ENCODE data around the gene PLD1.

The PLD1 gene

DNA sequence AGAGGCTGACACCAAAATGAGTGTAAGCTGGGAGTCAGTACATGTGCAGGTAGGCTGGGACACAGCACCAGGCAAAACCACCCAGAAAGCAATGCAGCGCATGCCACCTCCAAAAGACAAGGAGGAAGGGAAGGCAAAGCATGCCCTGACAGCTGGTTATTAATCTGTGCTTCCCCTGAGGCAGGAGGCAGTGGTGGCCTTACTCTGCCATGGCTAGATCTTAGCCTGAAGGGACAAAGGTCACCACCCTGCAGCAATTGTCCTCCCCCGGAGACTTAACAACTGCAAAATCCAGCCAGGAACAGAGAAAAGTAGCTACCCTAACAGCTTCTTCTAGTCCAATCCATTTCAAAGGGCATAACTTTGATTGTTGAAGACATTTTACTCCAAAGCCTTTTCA is 73.7 kb downstream of the PLD1 start:
- TF ChIP-seq, protein P1, sequence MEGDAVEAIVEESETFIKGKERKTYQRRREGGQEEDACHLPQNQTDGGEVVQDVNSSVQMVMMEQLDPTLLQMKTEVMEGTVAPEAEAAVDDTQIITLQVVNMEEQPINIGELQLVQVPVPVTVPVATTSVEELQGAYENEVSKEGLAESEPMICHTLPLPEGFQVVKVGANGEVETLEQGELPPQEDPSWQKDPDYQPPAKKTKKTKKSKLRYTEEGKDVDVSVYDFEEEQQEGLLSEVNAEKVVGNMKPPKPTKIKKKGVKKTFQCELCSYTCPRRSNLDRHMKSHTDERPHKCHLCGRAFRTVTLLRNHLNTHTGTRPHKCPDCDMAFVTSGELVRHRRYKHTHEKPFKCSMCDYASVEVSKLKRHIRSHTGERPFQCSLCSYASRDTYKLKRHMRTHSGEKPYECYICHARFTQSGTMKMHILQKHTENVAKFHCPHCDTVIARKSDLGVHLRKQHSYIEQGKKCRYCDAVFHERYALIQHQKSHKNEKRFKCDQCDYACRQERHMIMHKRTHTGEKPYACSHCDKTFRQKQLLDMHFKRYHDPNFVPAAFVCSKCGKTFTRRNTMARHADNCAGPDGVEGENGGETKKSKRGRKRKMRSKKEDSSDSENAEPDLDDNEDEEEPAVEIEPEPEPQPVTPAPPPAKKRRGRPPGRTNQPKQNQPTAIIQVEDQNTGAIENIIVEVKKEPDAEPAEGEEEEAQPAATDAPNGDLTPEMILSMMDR (IDR thresholded peaks at IDR 0.05): no peak
- Histone ChIP-seq H3K27ac (no peak overlapping the region), H3K4me3 (no peak overlapping the region)
- no peak for DNase-seq (ENCODE audit: low spot score)

DNA sequence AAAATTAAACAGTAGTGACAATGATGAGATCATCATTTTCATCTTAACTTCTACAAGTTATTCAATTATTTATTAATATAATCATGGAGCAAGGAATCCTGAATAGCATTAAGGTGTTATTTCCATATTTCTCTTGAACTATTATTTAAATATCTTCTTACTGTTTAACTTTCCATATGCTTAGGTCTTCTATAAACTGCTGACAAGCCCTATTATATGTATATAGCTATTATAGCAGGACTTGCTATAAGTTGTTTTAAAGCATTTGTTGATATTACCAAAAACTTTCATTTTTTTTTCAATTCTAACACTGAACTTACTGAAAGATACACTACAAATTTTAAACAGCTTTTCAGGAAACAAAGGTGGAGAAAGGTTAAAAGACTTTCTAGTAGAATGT is 76.7 kb downstream of the PLD1 start:
- TF ChIP-seq, protein P1 (IDR thresholded peaks at IDR 0.05): no peak
- Histone ChIP-seq H3K27ac (no peak overlapping the region), H3K4me3 (no peak overlapping the region)
- no peak for DNase-seq (ENCODE audit: low spot score)

DNA sequence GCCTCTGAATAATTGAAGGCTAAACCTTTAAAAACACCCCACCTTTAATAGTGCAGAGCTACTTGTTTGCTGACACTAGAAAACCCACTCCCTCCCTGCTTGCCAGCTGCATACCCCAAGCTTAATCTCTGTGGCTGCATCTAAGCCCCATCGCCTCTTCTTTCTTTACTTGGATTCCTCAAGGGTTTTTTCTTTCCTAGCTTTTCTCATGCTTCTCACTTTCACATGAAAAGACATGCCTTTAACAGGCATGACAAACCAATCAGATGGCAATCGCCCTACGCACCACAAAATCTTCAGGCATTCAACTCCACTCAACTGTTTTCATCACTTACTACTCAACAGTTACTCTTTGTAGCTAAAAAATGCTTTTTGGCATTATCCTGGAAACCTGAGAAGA is 77.5 kb downstream of the PLD1 start:
- no peak for DNase-seq (ENCODE audit: low spot score)
- Histone ChIP-seq H3K27ac (no peak overlapping the region), H3K4me3 (no peak overlapping the region)
- TF ChIP-seq, protein P1 (IDR thresholded peaks at IDR 0.05): no peak

DNA sequence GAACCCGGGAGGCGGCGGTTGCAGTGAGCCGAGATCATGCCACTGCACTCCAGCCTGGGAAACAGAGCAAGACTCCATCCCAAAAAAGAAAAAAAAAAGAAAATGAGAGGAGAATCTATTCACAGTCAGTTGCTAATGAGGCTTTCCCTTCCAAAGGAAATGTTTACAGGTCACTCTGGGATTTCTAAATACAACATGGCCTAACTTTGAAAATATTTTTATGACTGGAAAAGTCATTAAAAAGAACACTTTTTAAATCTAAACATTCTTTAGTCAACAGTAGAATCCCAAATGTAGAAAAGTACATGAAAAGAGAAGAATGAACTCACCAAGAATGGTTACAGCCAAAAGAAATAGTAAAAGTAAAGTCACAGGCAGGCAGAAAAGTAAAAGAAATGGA is 78.6 kb downstream of the PLD1 start:
- Histone ChIP-seq H3K27ac (no peak overlapping the region), H3K4me3 (no peak overlapping the region)
- TF ChIP-seq, protein P1 (IDR thresholded peaks at IDR 0.05): no peak
- DNase-seq (ENCODE audit: low spot score): no peak

DNA sequence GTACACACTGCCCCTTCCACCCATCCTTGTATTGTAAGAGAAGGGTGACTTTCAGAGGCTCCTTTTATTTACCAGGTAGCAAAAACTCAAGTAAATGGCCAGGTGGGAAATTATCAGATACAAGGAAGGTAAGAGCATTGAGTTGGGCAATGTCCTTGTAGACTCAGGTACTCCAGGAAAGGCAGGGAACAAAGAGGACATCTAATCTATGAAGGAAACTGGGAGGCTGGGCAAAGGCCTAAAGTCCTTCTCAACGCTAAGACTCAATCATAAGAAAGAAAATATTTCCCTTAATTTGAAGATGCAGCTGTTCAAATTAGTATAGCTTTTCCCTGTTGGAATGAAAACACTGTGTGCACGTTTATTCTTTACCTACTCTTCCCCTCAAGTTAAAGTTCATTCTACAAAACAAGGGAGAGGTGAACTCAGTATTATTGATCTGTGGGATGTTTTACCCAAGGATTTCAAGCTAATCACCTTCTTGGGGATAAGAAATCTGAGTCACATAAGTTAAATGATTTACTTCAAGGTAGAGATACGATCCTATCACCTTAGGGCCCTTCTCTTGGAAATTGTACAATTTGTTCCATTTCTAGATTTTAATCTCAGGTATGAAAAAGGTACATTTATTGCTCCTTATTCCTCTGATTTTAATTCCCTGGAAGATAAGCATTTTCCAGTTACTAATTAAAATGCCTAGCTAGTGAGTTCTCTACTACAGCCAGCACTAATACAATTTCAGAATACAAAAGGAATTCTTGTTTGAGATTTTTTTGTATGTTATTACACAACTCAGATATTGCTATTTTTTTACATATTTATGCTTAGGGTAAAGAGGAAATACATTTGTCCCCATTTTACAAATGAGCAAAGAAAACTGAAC is 80.6 kb downstream of the PLD1 start:
- DNase-seq (ENCODE audit: low spot score): no peak
- no peak overlapping the region for H3K4me3 ChIP-seq
- H3K27ac ChIP-seq: no peak overlapping the region
- TF ChIP-seq, protein P1 (IDR thresholded peaks at IDR 0.05): no peak

DNA sequence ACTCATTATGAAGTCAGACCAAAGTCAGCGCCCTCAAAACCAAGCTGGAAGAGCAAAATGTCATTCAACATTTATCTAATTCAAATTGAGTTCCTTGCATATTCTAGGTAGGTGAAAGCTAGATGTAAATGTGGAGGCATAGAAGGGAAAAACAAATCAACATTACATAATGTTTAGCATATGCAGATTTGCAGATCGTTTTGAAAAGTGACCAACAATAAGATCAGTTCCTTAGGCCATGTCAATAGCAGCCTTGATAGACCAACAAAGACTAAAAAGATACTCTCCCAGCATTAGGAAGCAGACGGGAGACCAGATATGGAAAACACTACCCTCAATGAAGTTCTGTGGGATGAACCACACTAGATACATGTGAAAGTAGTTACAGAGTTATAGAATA is 83.0 kb downstream of the PLD1 start:
- TF ChIP-seq, protein P1 (IDR thresholded peaks at IDR 0.05): no peak
- H3K27ac ChIP-seq: no peak overlapping the region
- no peak for DNase-seq (ENCODE audit: low spot score)
- H3K4me3 ChIP-seq: no peak overlapping the region
